GOT3 (cell line): Measurements from ENCODE around the gene CCL17.
"Not testable (repeated sequence)": the region's sequence is repeated elsewhere in the genome, so short reads cannot be mapped to it uniquely, and the experiment has no call there.

ENCODE experiments used
- DNase-seq: peaks from one replicate; lab custom pipeline; 2025; ENCODE audit warnings: mixed read lengths; lab: John Stamatoyannopoulos, UW

CCL17 gene

DNA sequence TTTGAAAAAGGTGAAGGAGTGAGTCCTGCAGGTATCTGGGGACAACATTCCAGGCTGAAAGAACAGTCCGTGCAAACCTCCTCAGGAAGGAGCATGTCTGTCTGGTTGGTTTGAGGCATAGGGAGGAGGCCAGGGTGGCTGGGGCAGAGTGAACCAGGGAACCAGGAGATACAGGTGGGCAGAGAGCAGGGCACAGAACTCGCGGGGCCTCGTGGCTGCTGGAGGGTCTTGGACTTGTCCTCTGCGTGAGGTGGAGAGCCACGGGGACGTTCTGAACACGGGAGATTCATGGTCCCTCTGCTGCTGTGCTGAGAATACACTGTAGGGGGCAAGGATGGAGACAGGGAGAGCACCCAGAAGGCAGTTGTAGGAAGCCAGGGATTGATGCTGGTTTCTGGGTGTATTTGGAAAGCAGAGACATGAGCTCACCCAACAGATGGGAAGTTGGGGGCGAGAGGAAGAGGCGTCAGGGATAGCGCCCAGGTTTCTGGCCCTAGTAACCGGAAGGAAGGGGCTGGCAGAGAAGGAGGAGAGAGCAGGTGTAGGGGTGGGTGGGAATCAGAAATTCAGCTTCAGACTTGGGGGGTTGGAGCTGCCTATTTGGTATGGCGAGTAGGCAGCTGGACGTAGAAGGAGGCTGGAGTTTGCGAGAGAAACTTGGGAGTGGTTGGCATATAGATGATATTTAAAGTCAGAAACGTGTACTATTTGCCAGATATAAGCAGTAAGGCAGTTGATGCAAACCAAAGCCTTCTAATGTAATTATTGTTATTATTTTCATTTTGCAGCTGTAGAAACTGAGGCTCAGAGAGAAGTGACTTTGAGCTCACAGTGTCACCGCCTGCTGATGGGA is at the start of gene CCL17:
Gene CCL17, plus strand, starts transcription at position 803 of the 853 bp plus-strand sequence. CDS start 9,166 bp downstream, outside the sequence.
- no peak for DNase-seq

DNA sequence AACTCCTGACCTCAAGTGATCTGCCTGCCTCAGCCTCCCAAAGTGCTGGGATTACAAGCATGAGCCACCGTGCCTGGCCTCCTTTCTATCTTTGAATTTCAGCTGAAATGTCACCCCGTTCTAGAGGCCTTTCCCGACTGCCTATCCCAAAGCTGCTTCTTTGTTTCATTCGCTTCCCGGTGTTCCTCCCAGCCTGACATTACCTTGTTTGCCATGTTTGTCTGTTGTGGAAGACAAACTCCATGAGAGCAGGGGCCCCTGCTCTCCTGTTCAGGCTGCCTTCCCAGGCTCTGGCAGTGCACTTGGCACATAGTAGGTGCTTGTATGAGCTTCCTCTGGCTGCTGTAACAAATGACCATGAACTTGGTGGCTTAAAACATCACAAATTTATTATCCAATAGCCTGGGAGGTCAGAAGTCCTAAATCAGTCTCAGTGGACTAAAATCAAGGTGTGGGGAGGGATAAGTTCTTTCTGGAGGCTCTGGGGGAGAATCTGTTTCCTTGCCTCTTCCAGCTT is 48.6 kb upstream of the CCL17 start:
- DNase-seq, result no peak

DNA sequence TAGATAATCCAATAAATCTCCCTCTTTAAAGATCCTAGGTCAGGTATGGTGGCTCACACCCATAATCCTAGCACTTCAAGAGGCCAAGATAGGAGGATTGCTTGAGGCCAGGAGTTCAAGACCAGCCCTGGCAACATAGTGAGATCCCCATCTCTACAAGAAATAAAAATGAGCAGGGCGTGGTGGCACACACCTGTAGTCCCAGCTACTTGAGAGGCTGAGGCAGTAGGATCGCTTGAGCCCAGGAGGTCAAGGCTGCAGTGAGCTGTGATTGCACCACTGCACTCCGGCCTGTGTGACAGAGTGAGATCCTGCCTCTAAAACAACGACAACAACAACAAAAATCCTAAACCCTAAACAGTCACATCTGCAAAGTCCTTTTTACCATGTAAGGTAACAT is 48.0 kb upstream of the CCL17 start:
- no peak for DNase-seq

- DNase-seq, result no peak
Measured at GRCh38 chr16:57357330-57358085, 47.1 kb upstream of the CCL17 start.

DNA sequence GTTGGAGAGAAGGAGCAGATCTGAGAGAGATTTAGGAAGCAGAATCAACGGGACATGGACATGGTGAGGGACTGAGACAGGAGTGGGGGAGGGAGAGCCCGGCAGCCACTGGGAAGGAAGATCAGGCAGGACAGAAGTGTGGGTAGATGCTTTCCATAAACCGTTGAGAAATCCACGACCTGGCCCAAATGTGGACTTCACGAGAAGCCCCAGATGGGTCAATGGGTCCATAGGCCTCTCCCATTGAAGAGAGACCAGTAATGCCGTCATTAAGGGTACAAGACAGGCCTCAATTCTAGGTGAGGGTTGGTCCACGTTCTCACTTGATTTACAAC is 46.5 kb upstream of the CCL17 start:
- DNase-seq, result no peak

DNA sequence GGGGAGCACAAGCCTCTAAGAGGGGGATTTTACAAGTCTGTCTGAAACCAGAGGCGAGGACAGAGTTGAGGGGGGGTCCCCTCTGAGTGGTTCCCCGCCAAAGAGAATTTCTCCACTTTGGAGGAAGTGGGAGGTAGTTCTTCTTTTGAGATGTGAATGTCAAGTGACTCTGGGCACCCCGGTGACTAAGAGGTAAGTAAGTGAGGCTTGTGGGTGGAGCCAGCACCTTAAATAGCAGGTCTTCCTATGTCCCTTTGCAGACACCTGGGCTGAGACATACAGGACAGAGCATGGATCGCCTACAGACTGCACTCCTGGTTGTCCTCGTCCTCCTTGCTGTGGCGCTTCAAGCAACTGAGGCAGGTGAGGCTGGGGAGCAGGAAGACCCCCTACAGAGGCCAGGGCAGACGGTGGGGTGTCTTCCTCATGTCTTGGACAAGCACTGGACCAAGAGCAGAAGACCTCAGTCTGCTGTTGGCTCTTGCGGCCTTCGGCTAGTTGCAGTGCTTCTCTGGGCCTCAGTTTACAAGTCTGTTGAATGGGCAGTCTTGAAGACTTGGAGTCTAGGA is 46.0 kb upstream of the CCL17 start, which contains the start of gene CCL22:
Gene CCL22, plus strand, starts transcription at position 257 of the 569 bp plus-strand sequence. Its CDS starts 34 bp downstream, at position 291.
- no peak for DNase-seq

DNA sequence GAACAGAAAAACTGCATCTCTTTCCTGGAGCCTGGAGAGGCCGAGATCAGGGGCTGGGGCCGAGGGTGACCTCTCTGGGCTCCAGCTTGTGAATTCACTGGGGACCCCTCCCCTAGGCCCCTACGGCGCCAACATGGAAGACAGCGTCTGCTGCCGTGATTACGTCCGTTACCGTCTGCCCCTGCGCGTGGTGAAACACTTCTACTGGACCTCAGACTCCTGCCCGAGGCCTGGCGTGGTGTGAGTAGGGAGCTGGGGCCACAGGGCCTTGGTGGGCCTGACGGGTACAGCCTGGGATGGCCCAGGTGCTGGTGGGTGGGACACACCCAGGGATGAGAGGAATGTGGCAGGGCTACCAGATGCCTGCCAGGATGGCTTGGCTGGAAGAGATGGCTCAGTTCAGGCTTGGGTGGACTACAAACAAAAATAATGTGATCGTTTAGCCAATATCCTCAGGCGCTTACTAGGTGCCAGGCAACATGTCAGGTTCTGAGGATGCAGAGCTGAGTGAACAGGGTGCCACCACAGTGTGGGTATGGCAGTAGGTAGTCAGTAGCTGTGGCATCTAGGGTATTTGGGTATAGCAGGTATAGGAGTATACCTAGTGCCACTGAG is 44.1 kb upstream of the CCL17 start:
- DNase-seq, result no peak

- no peak for DNase-seq
Measured at GRCh38 chr16:57361404-57361803, 43.2 kb upstream of the CCL17 start.

- DNase-seq, result no peak
Measured at GRCh38 chr16:57364143-57364542, 40.4 kb upstream of the CCL17 start.

DNA sequence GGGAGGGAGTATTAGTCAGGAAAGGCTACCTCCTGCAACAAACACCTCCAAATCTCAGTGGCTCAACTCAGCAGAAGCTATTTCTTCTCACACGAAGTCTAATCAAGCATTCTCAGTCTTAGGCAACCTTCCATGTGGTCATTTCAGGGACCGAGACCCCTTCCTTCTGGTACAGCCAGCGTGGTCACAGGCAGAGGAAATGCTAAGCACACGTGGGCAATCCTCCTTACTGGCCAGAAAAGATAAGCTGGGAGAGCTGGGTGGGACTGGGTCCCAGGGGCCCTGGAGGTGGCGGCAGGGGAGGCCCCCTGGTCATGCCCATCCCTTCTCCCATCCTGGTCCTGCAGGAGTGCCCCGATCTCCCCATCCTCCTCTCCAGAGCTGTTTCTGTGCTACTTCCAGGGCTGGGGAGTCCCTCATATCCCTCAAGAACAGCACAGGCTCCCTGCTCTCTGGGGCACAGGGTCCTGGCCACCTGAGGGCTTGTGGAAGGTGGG is 38.0 kb upstream of the CCL17 start:
- DNase-seq, result no peak

DNA sequence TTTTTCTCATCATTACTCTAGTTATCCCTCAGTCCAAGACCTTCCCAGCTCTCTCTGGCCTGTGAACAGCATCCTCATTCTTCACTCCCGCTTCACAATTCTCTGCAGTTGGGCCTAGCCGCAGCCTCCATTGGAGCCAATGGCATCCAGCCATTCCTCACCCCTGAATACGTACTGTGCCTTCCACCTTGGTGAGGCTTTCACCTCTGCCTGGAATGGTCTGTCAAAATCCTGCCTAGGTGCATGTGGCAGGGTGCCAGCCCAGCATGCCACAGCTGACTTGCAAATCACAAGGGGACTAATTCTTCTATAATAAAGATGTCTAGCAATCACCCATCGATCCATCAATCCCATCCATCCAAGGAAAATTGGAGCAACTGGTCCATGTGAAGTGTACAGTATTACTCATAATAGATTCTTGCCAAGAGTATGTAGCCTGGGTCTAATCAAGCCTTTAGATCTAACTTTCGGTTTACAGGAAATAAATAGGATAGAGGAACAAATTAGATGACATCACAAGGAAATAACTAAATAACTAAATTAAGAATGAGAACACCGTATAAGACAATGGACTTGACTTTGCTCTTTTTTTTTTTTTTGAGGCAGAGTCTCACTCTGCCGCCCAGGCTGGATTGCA is 37.3 kb upstream of the CCL17 start:
- no peak for DNase-seq

- no peak for DNase-seq
Measured at GRCh38 chr16:57371494-57372371, 32.8 kb upstream of the CCL17 start.

DNA sequence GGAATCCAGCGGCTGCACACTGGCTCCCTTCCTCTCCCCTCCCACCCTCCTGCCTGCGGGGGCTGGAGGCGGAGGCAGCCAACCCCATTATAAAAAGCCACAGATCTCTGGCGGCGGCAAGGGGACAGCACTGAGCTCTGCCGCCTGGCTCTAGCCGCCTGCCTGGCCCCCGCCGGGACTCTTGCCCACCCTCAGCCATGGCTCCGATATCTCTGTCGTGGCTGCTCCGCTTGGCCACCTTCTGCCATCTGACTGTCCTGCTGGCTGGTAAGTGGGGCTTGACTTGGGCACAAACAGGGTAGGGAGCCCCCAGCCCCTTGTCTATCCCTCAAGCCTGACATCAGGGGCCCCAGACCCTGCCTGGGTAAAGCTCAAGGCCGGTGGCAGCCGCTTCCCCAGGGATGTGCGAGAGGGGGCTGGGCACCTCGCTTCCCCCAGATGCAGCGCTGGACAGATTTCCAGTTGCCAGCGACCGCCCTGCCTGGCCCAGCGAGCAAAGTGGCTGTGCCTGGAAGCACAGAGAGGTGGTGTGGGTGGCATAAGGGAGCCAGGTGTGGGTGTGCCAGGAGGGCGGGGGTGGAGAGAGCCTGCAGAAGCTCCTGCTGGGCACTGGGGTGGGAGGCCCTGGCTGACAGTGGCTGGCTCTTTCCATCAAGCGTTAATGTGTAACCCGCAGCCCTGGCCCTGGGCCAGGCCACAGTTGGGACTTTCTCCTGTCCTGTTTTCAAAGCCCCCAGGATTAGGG is 32.0 kb upstream of the CCL17 start, which contains the start of gene CX3CL1:
Gene CX3CL1, plus strand, starts transcription at position 119 of the 745 bp plus-strand sequence. Its CDS starts 79 bp downstream, at position 198.
- no peak for DNase-seq

GRCh38 chr16:57373117-57373947 is 31.2 kb upstream of the CCL17 start:
- DNase-seq, result no peak

DNA sequence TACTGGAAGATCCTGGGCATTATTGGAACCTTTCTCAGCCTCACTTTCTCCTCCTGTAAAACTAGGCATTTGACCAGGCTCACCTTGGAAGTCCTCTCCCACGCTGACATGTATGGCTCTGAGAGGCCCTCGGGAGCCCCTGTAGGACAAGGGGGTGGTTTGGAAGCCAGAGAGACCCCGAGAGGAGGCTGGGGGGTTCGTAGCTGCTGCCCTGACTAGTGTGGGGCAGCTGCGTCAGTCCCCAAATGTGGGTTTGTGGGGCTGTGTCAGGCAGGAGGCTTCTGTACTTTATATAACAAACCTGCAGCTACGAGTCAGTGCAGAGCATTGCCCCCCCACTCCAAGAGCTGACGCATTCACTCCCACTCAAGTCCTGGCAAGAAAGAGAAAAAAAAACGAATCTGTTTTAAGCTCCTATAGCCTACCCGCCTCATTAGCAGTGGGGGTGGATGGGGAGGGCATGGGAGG is 30.5 kb upstream of the CCL17 start:
- DNase-seq, result no peak

GRCh38 chr16:57374925-57375465 is 29.6 kb upstream of the CCL17 start:
- DNase-seq, result not testable (repeated sequence)

GRCh38 chr16:57376313-57376818 is 28.2 kb upstream of the CCL17 start:
- DNase-seq, result no peak
